Testis (tissue), 2 donors: Measurements from ENCODE around the gene RPP30.

ENCODE experiments used
- POLR2A ChIP-seq: fragments of 450-650 bp; IDR thresholded peaks from one replicate; pipeline ENCODE4 v1.6.1; 2017; ENCODE audit warnings: antibody characterized with exemption, mild to moderate bottlenecking, moderate library complexity
- TF ChIP-seq, protein P1 (sequence below), 3 experiments: fragments of 450-650 bp in 2 of 3; fragments of 200-600 bp in 1 of 3; sonication (generic) in 1 of 3; IDR thresholded peaks; one replicate each; pipeline ENCODE4 v1.5.1; 2016 to 2019; ENCODE audit warnings: antibody characterized with exemption in 3 of 3, mild to moderate bottlenecking in 2 of 3, moderate library complexity in 1 of 3

- TF ChIP-seq, protein P1, sequence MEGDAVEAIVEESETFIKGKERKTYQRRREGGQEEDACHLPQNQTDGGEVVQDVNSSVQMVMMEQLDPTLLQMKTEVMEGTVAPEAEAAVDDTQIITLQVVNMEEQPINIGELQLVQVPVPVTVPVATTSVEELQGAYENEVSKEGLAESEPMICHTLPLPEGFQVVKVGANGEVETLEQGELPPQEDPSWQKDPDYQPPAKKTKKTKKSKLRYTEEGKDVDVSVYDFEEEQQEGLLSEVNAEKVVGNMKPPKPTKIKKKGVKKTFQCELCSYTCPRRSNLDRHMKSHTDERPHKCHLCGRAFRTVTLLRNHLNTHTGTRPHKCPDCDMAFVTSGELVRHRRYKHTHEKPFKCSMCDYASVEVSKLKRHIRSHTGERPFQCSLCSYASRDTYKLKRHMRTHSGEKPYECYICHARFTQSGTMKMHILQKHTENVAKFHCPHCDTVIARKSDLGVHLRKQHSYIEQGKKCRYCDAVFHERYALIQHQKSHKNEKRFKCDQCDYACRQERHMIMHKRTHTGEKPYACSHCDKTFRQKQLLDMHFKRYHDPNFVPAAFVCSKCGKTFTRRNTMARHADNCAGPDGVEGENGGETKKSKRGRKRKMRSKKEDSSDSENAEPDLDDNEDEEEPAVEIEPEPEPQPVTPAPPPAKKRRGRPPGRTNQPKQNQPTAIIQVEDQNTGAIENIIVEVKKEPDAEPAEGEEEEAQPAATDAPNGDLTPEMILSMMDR (IDR thresholded peaks at IDR 0.05), result peak; percentile 35 to 52 (median 48)
- no peak for TF ChIP-seq POLR2A
Observed at GRCh38 chr10:90857635-90858460, 13.9 kb upstream of the RPP30 start, which contains the start of gene HTR7.
